Panc1 (cell line): Measurements from ENCODE around the gene LIPM. TPM values are rescaled to one million over a fixed set of nuclear protein-coding genes. Genes with fewer than 3 reads are reported as not detected.

Source experiments
- ATAC-seq: fragments of 200-7000 bp; cut with Tn5 transposase; 2 replicates; pipeline ENCODE4 v1.9.1; 2020; ENCODE audit warnings: mild to moderate bottlenecking, moderate library complexity
- BruUV-seq: library from RNA; stranded (reverse); fragments of 400-500 nt; replicated peaks from 2 replicates; lab custom pipeline; 2021; lab: Mats Ljungman, UMichigan
- CTCF ChIA-PET: fragments of 300-600 bp; sonication (Branson Sonifier 250); formaldehyde crosslinking; loops from one replicate; lab custom pipeline; 2022; ENCODE audit warnings: antibody characterized with exemption; lab: Charles Lee
- POLR2A ChIA-PET: fragments of 300-600 bp; sonication (Branson Sonifier 250); formaldehyde crosslinking; loops from one replicate; lab custom pipeline; 2022; ENCODE audit warnings: antibody characterized with exemption; lab: Charles Lee
- DNase-seq: peaks from one replicate; pipeline ENCODE4 v3.0.0-alpha.2; 2010; ENCODE audit warnings: low read depth, low spot score
- H3K27ac ChIP-seq: 2 replicates; pipeline ENCODE4 v1.5.1; 2011; ENCODE audit warnings: mild to moderate bottlenecking, low read length, inconsistent platforms
- H3K27me3 ChIP-seq: fragments of 200-500 bp; sonication (Bioruptor generic); 2 replicates; pipeline ENCODE4 v1.6.0; 2014; ENCODE audit warnings: low read length, inconsistent platforms; ENCODE audit not compliant: control insufficient read depth, insufficient read depth
- H3K36me3 ChIP-seq: fragments of 200-500 bp; sonication (Bioruptor generic); 2 replicates; pipeline ENCODE4 v1.5.1; 2014; ENCODE audit warnings: inconsistent platforms, mild to moderate bottlenecking, low read length, moderate library complexity; ENCODE audit not compliant: control insufficient read depth, insufficient read depth
- H3K4me1 ChIP-seq: 2 replicates; pipeline ENCODE4 v1.5.1; 2011; ENCODE audit warnings: inconsistent platforms, mild to moderate bottlenecking, low read length, moderate library complexity; ENCODE audit not compliant: control insufficient read depth, insufficient read depth
- H3K4me3 ChIP-seq, 2 experiments: 2 replicates each; pipeline ENCODE4 v1.5.1; 2011 to 2012; ENCODE audit warnings: low read depth in 2 of 2, low read length in 2 of 2, mild to moderate bottlenecking in 2 of 2, inconsistent platforms in 1 of 2, moderate library complexity in 1 of 2
- H3K9me3 ChIP-seq: fragments of 200-500 bp; sonication (Bioruptor generic); 2 replicates; pipeline ENCODE4 v1.5.1; 2014; ENCODE audit warnings: low read depth, mild to moderate bottlenecking, inconsistent platforms, low read length, moderate library complexity; ENCODE audit not compliant: control insufficient read depth, insufficient read depth
- CTCF ChIP-seq: fragments of 450-650 bp; IDR thresholded peaks from 2 replicates; pipeline ENCODE4 v1.5.1; 2017; ENCODE audit warnings: mild to moderate bottlenecking
- POLR2AphosphoS5 ChIP-seq: IDR thresholded peaks from 2 replicates; pipeline ENCODE4 v1.6.1; 2012; ENCODE audit warnings: mild to moderate bottlenecking, low read depth, low read length, moderate library complexity
- SIN3A ChIP-seq: IDR thresholded peaks from 2 replicates; pipeline ENCODE4 v1.6.1; 2012; ENCODE audit warnings: low read depth, mild to moderate bottlenecking, low read length, moderate library complexity, borderline replicate concordance; ENCODE audit not compliant: insufficient read depth
- TCF7L2 ChIP-seq: IDR thresholded peaks from 2 replicates; pipeline ENCODE4 v1.6.1; 2011; ENCODE audit warnings: mild to moderate bottlenecking, low read depth, low read length, inconsistent platforms
- in situ Hi-C: cut with HindIII; loops from 2 replicates; pipeline ENCODE4 v1.10.0; 2016; ENCODE audit warnings: low sequenced_read_pairs, low pct_unique_long_range_greater_than_20kb
- intact Hi-C: fragments of 100-400 bp; cut with micrococcal nuclease; formaldehyde crosslinking; loops from one replicate; pipeline ENCODE4 v1.10.0; 2022; ENCODE audit not compliant: unreplicated experiment
- total RNA-seq: library from RNA; stranded (reverse); gene quantifications from one replicate; pipeline ENCODE4 v1.2.1, GENCODE V29; 2021; ENCODE audit not compliant: unreplicated experiment
- TF ChIP-seq, protein P1 (sequence below), 2 experiments: IDR thresholded peaks; 2 replicates each; pipeline ENCODE4 v1.6.1; 2011 to 2012; ENCODE audit warnings: low read depth in 2 of 2, control low read depth in 1 of 2, low read length in 1 of 2, mild to moderate bottlenecking in 1 of 2, moderate library complexity in 1 of 2; ENCODE audit not compliant: insufficient read depth in 1 of 2

The LIPM gene
- total RNA-seq, 1 experiment from 2014 or later, result not detected

DNA sequence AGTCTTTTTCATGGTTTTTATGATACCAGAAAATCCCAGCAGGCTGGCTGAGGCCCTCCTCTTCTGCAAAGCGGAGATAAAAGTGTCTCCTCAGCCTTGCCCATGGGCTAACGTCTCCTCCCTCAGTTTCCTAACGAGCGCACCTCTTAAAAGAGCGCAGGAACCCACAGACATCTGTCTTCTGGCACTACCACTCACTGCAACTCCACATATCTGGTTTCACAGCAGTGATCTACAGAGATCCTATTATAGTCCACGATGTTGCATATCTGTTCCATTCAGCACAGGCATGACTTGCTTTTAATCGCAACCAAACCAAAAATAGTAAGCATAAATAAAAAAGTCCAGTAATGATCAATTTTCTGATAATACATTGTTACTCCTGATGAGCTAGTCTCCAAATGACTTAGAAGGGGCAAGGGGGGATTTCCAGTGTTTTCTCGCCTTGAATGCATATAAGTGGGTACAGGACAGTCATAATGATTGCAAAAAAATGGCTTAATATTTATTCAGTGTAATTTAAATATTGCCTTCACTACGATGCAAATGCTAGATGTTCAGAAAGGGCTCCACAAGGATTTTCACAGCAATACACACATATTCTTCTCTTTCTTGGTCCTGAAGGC, 28.2 kb downstream of the LIPM start:
- H3K4me3 ChIP-seq, result no peak overlapping the region
- H3K36me3 ChIP-seq, result no peaks in the 10 kb centered on the region
- BruUV-seq, result no TSS peak
- ATAC-seq (no peak), DNase-seq (no peak)
- no peaks in the 10 kb centered on the region for H3K9me3 ChIP-seq
- intact Hi-C loops (loop anchor here (10.0 kb wide), 1 partner anchor 384 kb away; no protein-coding TSS in a partner anchor), in situ Hi-C loops (no loop called here)
- 0 out of 2 replicates have a peak, but pooled peaks cover 2% of the 10 kb centered on the region for H3K27me3 ChIP-seq
- ChIA-PET POLR2A (no interaction called here), CTCF (no interaction called here)
- no peak for TF ChIP-seq TCF7L2
- no peak for TF ChIP-seq POLR2AphosphoS5
- no peak for TF ChIP-seq SIN3A
- TF ChIP-seq CTCF, result no peak
- H3K4me1 ChIP-seq, result no peaks in the 10 kb centered on the region; the same call in 1 of the 2 replicates
- H3K27ac ChIP-seq, result no peak overlapping the region

GRCh38 chr10:88831709-88832108, 29.2 kb downstream of the LIPM start:
- TF ChIP-seq SIN3A, result no peak
- in situ Hi-C loops, result no loop called here

GRCh38 chr10:88832376-88832775, 29.8 kb downstream of the LIPM start:
- in situ Hi-C loops, result no loop called here
- ChIA-PET POLR2A (interaction anchor here (0.6 kb wide), 1 partner anchor 99 kb away, joined by 3 read pairs; no protein-coding TSS in a partner anchor), CTCF (no interaction called here)
- H3K9me3 ChIP-seq, result no peaks in the 10 kb centered on the region
- intact Hi-C loops, result loop anchor here (10.0 kb wide), 1 partner anchor 382 kb away; no protein-coding TSS in a partner anchor
- ATAC-seq, result no peak
- no peak for DNase-seq
- no TSS peak for BruUV-seq
- no peak overlapping the region for H3K4me3 ChIP-seq
- 0 out of 2 replicates have a peak, but pooled peaks cover 2% of the 10 kb centered on the region for H3K27me3 ChIP-seq
- H3K27ac ChIP-seq, result no peak overlapping the region
- peaks cover 3% of the 10 kb centered on the region; the same call in 1 of the 2 replicates for H3K4me1 ChIP-seq
- TF ChIP-seq POLR2AphosphoS5 (no peak), TCF7L2 (no peak), SIN3A (no peak), CTCF (no peak)
- TF ChIP-seq, protein P1, sequence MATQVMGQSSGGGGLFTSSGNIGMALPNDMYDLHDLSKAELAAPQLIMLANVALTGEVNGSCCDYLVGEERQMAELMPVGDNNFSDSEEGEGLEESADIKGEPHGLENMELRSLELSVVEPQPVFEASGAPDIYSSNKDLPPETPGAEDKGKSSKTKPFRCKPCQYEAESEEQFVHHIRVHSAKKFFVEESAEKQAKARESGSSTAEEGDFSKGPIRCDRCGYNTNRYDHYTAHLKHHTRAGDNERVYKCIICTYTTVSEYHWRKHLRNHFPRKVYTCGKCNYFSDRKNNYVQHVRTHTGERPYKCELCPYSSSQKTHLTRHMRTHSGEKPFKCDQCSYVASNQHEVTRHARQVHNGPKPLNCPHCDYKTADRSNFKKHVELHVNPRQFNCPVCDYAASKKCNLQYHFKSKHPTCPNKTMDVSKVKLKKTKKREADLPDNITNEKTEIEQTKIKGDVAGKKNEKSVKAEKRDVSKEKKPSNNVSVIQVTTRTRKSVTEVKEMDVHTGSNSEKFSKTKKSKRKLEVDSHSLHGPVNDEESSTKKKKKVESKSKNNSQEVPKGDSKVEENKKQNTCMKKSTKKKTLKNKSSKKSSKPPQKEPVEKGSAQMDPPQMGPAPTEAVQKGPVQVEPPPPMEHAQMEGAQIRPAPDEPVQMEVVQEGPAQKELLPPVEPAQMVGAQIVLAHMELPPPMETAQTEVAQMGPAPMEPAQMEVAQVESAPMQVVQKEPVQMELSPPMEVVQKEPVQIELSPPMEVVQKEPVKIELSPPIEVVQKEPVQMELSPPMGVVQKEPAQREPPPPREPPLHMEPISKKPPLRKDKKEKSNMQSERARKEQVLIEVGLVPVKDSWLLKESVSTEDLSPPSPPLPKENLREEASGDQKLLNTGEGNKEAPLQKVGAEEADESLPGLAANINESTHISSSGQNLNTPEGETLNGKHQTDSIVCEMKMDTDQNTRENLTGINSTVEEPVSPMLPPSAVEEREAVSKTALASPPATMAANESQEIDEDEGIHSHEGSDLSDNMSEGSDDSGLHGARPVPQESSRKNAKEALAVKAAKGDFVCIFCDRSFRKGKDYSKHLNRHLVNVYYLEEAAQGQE (IDR thresholded peaks at IDR 0.05; ENCODE audit: insufficient read depth in 1 of 2, low read depth in 2 of 2, low read length in 1 of 2), result no peak
- no peaks in the 10 kb centered on the region for H3K36me3 ChIP-seq

More at GRCh38 chr10:88831709-88832108, 29.2 kb downstream of the LIPM start:
- Histone ChIP-seq H3K36me3 (no peaks in the 10 kb centered on the region), H3K4me1 (peaks cover 3% of the 10 kb centered on the region; the same call in 1 of the 2 replicates), H3K27me3 (0 out of 2 replicates have a peak, but pooled peaks cover 2% of the 10 kb centered on the region), H3K27ac (no peak overlapping the region), H3K9me3 (no peaks in the 10 kb centered on the region), H3K4me3 (no peak overlapping the region)
- no TSS peak for BruUV-seq
- no peak for ATAC-seq
- ChIA-PET CTCF (no interaction called here), POLR2A (interaction anchor here (0.6 kb wide), 1 partner anchor 100 kb away, joined by 3 read pairs; no protein-coding TSS in a partner anchor)
- intact Hi-C loops, result loop anchor here (10.0 kb wide), 1 partner anchor 383 kb away; no protein-coding TSS in a partner anchor
- no peak for DNase-seq
